KMS-11 (cell line): ENCODE results near the gene ARHGAP24.

Experiments
- H2AFZ ChIP-seq: fragments of 200-600 bp; sonication (generic); 2 replicates; pipeline ENCODE4 v1.6.1; 2016; ENCODE audit warnings: antibody characterized with exemption, mixed run types, low read depth
- H3K27ac ChIP-seq: fragments of 200-600 bp; sonication (generic); 2 replicates; pipeline ENCODE4 v1.6.1; 2016; ENCODE audit warnings: mild to moderate bottlenecking, mixed run types
- H3K27me3 ChIP-seq: fragments of 200-600 bp; sonication (generic); 2 replicates; pipeline ENCODE4 v1.6.1; 2017; ENCODE audit warnings: mild to moderate bottlenecking, low read depth, mixed run types, moderate library complexity; ENCODE audit not compliant: insufficient read depth
- H3K36me3 ChIP-seq: fragments of 200-600 bp; sonication (generic); 2 replicates; pipeline ENCODE4 v1.6.1; 2017; ENCODE audit warnings: mild to moderate bottlenecking, mixed run types; ENCODE audit not compliant: insufficient read depth
- H3K4me1 ChIP-seq: fragments of 200-600 bp; sonication (generic); 2 replicates; pipeline ENCODE4 v1.6.1; 2016; ENCODE audit warnings: mild to moderate bottlenecking, low read depth, mixed run types; ENCODE audit not compliant: poor library complexity, severe bottlenecking
- H3K4me2 ChIP-seq: fragments of 200-600 bp; sonication (generic); 2 replicates; pipeline ENCODE4 v1.7.0; 2016; ENCODE audit warnings: mild to moderate bottlenecking, mixed run types
- H3K4me3 ChIP-seq: fragments of 200-600 bp; sonication (generic); IDR thresholded peaks from 2 replicates; pipeline ENCODE4 v1.6.1; 2017; ENCODE audit warnings: low read depth, low read length, mixed read lengths; ENCODE audit not compliant: insufficient read depth
- H3K79me2 ChIP-seq: fragments of 200-600 bp; sonication (generic); 2 replicates; pipeline ENCODE4 v1.6.1; 2016; ENCODE audit warnings: low read depth, mixed run types; ENCODE audit not compliant: insufficient read depth
- H3K9ac ChIP-seq: fragments of 200-600 bp; sonication (generic); 2 replicates; pipeline ENCODE4 v1.6.1; 2016; ENCODE audit warnings: mild to moderate bottlenecking, mixed run types
- H4K20me1 ChIP-seq: fragments of 200-600 bp; sonication (generic); 2 replicates; pipeline ENCODE4 v1.6.1; 2016; ENCODE audit warnings: mild to moderate bottlenecking, mixed run types; ENCODE audit not compliant: insufficient read depth
- TF ChIP-seq, protein P1 (sequence below): fragments of 200-600 bp; sonication (generic); conservative IDR thresholded peaks from 2 replicates; pipeline ENCODE4 v1.6.1; 2017; ENCODE audit warnings: low read depth, mild to moderate bottlenecking, antibody characterized with exemption, low read length, moderate library complexity, mixed read lengths

The ARHGAP24 gene

DNA sequence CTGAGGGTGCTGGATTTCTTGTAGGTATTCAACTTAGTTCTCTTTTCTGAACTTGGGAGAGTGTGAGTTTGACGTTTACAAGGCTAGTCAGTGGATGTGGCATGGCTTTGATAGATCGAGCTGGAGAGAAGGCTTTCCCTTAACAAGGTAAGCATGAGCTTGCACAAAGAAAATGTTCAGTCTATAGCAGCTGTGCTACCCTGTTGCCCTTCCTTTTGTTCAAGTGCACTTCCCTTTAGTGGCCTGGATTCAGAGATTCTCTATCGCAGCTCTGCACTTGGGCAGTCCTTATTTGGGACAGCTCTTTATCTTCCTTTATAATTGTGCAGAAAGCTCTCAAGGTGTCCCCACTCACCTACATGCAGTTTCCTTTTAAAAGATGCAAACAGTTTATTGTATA is 198.0 kb downstream of the ARHGAP24 start:
- H2AFZ ChIP-seq = no peak overlapping the region
- H3K27ac ChIP-seq = no peak overlapping the region
- no peaks in the 10 kb centered on the region for H3K79me2 ChIP-seq
- H3K9ac ChIP-seq = no peak overlapping the region
- no peak overlapping the region for H3K4me2 ChIP-seq
- TF ChIP-seq, protein P1, sequence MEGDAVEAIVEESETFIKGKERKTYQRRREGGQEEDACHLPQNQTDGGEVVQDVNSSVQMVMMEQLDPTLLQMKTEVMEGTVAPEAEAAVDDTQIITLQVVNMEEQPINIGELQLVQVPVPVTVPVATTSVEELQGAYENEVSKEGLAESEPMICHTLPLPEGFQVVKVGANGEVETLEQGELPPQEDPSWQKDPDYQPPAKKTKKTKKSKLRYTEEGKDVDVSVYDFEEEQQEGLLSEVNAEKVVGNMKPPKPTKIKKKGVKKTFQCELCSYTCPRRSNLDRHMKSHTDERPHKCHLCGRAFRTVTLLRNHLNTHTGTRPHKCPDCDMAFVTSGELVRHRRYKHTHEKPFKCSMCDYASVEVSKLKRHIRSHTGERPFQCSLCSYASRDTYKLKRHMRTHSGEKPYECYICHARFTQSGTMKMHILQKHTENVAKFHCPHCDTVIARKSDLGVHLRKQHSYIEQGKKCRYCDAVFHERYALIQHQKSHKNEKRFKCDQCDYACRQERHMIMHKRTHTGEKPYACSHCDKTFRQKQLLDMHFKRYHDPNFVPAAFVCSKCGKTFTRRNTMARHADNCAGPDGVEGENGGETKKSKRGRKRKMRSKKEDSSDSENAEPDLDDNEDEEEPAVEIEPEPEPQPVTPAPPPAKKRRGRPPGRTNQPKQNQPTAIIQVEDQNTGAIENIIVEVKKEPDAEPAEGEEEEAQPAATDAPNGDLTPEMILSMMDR = no peak
- no peaks in the 10 kb centered on the region for H3K36me3 ChIP-seq
- no peaks in the 10 kb centered on the region for H4K20me1 ChIP-seq
- H3K4me1 ChIP-seq = no peaks in the 10 kb centered on the region
- no peaks in the 10 kb centered on the region for H3K27me3 ChIP-seq
- H3K4me3 ChIP-seq = no peak overlapping the region

DNA sequence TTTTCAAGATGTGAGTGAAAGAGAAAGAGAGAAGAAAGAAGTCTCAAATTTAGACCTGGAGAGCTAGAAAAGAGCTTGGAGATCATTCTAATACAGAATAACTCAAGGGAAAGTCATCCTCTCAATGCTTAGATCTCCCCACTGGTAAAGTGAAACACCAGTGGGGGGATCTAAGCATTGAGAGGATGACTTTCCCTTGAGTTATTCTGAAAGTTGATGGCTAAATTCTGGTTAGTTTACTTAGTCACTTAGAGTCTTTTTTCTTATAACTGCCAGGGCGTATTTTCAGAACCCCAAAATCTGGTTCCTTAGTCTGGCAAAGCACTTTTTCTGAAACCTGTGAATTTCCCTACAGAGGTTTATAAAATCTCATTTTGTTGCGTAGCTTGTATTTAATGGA is 198.6 kb downstream of the ARHGAP24 start:
- Histone ChIP-seq H3K79me2 (no peaks in the 10 kb centered on the region), H3K4me3 (no peak overlapping the region), H4K20me1 (no peaks in the 10 kb centered on the region), H2AFZ (no peak overlapping the region), H3K36me3 (no peaks in the 10 kb centered on the region), H3K9ac (no peak overlapping the region), H3K4me1 (no peaks in the 10 kb centered on the region), H3K27me3 (no peaks in the 10 kb centered on the region), H3K4me2 (no peak overlapping the region), H3K27ac (no peak overlapping the region)
- TF ChIP-seq, protein P1 = no peak

DNA sequence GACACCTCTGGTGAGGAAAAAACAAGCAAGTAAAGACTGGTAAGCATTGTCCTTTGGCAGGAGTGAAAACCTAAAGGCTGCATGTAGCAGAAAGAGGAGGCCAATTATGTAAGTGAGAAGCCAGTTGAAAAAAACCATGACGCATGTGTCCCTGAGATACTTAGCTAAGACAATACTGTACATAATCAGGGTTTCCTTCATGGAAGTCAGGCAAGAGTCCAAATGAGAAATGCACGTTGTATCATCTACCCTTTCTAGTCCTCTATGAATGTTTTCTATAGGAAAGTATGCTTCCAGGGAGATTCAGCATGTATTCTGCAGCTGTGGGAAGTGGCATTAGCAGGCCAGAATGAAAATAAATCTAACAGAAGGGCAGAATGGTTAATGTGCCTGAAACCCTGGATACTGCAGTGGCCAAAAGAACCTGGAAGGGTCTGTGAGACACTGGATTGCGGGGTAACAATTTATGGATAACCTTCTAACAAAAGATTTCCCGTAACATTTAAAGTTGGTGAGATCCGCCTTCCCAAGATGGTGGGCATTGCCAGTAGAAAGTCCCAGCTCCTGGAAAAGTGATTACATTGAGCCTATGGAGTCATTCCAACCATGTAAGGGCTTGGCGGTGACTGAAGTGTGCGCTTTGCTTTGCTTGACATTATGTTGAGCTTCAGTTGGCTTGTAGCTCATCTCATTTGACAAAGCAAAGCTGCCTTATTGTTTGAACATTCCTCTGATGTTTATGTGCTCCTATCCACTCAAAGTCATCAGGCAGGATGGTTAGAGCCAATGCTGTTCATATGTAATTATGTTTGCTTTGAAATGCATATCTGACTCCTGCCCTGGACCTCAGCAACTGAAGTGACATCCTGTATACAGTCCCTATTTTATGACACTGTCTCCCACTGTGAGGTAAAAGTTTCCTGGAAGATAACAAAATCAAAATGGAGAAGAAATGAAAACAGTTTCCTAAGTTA is 200.4 kb downstream of the ARHGAP24 start:
- Histone ChIP-seq H2AFZ (no peak overlapping the region), H3K9ac (no peak overlapping the region), H3K4me1 (peaks cover 5% of the 10 kb centered on the region), H3K79me2 (no peaks in the 10 kb centered on the region), H3K27ac (no peak overlapping the region), H3K36me3 (no peaks in the 10 kb centered on the region), H4K20me1 (no peaks in the 10 kb centered on the region), H3K4me3 (no peak overlapping the region), H3K27me3 (no peaks in the 10 kb centered on the region), H3K4me2 (no peak overlapping the region)
- TF ChIP-seq, protein P1 = no peak

DNA sequence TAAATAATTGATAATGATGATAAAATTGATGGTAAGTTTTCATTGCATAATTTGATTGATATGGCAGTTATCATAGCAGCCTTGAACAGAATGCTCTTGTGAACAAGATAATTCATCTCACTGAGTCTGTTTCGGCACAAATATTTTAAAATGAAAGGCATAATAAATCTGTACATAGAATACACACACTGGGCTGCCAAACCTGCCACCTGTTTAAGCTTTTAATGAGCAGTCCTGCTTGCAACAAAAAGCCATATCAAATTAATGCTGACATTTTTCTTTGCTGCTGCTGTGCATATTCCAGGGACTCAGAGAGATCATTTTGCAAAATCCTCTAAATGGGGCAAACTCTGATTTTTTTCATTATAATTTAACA is 201.1 kb downstream of the ARHGAP24 start:
- Histone ChIP-seq H3K4me2 (no peak overlapping the region), H3K27me3 (no peaks in the 10 kb centered on the region), H3K9ac (no peak overlapping the region), H3K27ac (no peak overlapping the region), H3K4me1 (peaks cover 10% of the 10 kb centered on the region), H3K79me2 (no peaks in the 10 kb centered on the region), H3K36me3 (no peaks in the 10 kb centered on the region), H4K20me1 (no peaks in the 10 kb centered on the region), H3K4me3 (no peak overlapping the region), H2AFZ (no peak overlapping the region)
- TF ChIP-seq, protein P1 = no peak
